IPS-NIHi11 (cell line): ENCODE results near the gene NKTR.
A peak's percentile ranks its signal among the peaks of the same experiment; 100 is the strongest.

Source experiments
- DNase-seq: peaks from one replicate; pipeline ENCODE4 v3.0.0; 2012; ENCODE audit warnings: mixed read lengths, low spot score

The NKTR gene

DNA sequence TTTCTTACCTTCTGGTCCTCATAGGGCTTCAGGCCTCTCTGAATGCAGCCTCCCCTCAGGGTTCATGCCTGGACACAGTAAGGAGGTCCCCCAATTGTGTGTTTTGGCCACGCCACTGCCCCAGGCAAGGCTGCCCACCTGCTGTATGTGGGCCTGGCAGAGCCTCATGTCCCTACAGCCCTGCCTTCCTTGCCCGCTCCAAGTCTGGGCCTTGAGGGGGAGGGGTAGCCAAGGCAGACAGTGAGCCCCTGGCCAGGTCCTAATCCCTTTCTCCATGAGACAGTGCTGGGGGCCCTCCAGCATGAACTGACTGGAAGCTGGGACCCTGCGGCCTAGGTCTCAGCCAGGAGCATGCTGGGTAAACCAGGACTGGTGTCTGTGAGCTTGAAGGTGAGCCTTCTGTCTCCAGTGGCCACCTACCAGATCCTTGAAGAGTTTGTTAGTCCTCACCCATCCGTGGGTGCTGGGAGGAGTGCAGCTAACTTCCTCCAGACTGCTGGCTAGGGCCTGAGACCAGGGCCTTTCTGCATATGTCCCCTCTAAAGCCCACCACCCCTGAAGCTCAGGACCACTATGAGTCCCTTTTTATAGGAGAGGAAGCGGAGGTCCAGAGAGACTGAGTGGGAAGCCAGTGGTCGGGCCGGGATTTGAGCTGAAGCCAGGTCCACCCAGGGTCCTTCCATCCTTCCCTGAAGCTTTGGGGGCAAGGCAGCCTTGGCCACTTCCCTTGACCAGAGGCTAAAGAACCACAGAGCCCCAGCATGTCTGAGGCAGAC, 61.7 kb downstream of the NKTR start:
- no peak for DNase-seq

DNA sequence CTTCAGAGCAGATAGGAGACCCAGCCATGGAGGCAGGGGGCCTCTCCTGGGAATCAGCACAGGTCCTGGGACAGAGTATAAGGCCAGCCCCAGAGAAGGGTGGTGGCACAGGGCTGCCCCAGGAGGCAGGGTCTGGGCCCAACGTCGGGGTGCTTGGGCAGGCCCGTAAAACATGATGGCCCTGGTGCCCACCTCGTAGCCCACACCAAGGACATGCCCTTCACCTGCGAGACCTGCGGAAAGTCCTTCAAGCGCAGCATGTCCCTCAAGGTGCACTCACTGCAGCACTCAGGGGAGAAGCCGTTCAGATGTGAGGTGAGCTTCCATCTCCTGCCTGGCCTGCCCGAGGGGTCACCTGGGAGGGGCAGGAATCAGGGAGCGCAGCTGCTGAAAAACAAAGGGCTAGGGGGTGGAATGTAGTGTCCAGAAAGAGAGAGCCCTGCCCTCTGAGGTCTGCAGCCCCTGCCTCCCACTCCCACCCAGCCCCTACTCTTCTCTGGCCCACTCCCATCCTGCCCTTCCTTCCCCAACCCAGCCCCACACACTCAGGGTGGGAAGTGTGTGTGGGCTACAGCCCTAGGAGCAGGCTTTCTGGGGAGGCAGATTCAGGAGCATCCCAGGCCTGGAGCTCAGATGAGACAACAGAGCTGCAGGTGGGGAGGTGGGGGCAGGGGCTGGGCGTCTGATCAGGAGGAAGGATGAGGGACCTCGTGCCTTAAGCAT, 62.5 kb downstream of the NKTR start:
- no peak for DNase-seq

DNA sequence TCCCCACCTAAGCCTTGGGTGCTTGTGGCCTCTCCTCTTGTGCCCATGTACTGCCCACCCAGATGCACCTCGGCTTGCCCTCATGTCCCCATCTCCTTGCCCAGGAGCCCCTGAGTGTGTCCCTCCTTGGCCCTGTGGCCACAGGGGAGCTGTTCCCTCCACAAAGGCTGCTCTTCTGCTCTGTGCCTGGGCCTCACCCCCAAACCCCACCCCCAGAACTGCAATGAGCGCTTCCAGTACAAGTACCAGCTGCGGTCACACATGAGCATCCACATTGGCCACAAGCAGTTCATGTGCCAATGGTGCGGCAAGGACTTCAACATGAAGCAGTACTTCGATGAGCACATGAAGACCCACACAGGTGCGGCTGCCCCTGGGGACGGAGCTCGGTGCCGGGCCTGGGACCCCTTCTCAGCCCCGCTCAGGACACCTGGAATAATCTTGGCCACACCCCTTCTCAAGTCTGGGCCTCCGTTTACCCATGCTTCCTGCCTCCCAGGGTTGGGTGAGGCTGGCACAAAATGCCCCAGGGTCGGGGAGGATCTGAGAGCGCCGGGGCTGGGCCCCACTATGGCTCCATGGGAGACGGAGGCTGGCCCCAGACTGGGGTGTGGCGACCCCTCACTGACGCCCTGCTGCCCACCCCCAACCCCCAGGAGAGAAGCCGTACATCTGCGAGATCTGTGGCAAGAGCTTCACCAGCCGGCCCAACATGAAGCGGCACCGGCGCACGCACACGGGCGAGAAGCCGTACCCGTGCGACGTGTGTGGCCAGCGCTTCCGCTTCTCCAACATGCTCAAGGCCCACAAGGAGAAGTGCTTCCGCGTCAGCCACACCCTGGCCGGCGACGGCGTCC, 63.3 kb downstream of the NKTR start:
- no peak for DNase-seq

DNA sequence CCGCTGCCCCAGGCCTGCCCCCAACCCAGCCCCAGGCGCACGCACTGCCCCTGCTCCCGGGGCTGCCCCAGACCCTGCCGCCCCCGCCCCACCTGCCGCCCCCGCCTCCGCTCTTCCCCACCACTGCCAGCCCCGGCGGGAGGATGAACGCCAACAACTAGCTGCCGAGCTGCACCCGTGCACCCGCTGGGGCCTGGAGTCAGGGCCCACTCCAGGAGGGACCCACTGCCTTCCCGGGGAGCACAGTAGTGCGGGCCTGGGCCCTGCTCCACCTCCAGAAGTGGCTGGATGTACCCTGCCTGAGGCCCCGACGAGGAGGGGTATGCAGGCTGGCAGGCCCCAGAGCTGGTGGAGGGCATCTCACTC, 63.9 kb downstream of the NKTR start:
- peak; percentile 25 for DNase-seq

DNA sequence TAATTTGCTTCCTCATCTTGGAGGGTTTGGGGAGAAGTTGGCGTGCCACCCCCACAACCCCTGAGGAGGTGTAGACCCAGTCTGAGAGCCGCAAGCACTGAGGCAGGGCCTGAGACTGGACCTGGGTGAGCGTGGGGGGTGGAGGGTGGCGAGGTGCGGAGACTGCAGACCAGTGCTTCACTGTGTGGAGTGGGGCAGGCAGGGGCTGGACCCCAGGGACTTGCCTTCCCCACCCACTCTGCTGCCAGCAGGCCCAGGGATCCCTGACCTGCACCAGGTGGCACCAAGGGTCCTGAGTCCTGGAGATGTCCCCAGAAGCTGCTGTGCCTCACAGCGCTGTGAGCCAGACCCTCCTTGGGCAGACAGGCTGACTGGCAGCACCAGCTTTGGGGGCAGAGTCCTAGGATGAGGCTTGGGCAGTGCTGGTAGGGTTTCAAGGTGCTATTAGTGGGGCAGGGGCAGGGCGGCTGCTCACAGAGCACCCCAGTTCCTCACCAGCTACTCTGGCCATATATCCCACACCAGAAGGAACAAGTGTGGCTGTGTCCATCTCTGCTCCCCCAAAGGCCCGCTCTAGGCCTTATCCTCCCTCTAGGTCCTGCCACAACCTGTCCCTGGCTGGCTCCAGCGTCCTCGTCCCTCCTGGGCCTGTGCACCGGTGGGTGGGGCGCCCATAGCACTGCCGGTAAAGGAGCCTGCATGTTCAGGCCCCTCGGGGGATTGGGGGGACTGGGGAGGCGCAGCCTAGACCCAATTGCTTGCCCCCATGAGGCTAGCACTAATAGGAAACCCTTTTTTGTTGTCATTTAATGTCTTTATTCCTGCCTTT, 64.8 kb downstream of the NKTR start:
- no peak for DNase-seq

DNA sequence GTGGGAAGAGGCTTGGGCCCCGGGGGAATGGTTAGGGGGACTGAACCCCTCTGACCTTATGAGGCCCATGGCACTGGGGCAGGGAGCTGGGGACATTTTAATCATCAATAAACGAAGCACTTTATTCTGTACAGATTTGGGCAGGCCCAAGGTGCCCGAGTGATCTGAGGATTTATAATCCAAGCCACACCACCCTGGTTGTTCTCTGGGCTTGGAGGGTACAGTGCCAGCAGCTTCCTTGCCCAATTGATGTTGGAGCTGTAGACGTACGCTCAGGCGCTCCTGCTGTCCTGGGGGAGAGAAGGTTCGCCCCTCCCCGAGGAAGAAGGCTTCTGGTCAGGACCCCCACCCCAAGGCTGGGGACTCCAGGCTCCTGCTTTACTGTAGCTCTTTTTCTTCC, 65.5 kb downstream of the NKTR start:
- no peak for DNase-seq

DNA sequence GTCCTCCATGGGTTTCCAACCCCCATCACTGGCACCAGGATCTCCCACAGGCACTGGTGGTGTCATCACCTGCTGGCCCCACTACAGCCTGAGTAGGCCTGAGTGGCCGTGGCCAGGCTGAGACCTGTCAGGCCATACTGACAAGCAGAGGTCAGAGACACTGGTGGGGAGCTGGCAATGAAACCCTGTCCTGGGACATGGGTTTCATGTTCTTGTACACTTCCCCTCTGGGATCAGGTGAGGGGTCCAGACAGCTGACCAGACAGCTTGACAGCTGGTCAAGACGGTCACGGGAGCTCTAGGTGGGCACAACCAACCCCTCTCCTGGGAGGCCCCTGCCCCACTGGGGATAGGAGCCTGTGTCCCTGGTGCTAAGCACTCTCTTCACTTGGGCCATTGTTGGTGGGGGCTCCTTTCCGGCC, 66.1 kb downstream of the NKTR start:
- no peak for DNase-seq

DNA sequence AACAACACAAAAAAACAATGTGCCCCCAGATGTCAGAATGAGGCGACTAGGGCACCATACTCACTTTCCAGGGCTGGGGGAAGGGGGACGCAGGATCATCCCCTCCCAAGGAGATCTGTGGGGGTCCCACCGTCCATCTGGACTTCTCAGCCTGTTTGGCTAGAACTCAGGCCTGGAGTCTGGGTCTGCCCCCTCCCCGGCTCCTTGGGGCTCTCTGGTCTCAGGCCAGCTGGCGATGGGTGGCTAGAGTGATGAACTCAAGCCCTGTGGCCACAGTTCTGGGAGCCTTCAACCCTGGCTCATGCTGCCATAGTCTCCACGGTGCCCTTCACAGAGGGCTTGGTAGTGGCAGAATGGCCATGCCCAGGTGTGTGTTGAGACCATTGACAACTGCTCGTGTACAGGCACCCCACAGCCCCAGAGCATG, 66.6 kb downstream of the NKTR start:
- no peak for DNase-seq

DNA sequence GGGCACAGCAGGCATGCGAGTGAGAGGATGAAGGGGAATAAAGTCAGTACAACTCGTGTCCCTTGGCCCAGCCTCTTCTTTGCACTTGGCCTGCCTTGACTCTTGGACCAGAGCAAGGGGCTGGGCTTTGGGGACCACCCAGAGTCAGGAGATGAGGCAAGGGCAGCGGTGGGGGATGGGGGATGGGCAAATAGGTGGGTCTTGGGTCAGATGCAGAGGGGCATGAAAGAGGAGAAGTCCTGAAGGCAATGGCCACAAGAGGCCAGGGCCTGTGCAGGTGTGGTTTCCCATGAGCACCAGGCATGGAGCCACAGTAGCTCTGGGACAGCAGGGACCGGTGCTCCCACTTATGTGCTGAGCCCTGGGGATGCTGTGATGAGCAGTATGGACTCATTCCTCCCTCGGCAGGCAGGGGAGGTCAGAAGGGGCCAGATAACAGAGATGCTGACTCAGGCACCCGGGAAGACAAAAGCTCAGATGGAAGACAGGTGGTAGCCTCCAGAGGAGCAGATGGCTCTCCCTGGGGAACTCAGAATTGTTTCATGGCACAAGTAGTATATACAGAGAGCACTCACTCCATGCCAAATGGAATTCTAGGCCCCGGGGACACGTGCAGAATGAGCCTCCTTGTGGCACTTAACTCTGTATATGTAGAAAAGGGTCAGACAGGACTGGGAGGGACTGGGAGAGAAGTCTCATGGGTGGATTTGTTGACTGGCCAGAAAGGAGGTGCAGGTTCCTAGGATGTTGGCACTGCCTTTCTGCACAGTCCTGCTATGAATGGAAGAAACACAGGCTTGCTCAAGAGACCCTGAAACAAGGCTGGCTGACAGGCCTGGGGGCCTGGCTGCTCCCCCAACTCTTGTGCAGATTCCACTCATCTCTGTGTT, 67.3 kb downstream of the NKTR start:
- DNase-seq: no peak

DNA sequence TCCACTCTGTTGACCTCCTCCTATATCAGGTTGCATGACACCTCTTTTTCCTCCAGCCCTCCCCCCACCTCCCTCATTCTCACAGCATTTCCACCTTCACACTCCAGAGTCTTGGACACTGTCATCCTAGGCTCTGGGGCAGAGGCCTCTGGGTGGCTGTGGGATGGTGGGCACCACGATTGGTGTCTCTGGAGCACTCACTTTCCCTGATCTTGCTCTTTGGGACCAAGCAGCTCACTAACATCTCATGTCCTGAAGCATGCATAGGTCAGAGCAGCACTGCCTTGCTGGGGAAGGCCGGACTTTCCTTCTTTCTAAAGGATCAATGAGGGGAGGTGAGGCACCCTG, 67.9 kb downstream of the NKTR start:
- DNase-seq: no peak

DNA sequence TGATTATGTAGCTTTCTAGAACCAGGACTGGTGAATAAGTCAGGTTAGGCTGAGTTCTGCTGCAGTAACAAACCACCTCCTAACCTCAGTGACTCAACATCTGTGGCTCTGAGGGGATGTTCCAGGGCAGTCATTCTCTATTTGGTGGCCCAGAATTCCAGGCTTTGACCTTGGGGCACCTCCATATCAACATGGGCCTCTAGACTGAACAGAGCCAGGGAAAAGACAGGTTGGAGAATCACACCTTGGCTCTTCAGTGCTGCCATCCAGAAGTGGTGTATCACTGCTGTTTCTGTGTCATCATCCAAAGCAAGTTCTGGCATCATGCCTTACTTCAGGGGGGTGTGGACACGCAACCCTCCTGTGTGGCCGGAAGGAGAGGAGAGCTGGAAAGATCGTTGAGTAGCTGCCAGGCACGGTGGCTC, 68.3 kb downstream of the NKTR start:
- DNase-seq: no peak

DNA sequence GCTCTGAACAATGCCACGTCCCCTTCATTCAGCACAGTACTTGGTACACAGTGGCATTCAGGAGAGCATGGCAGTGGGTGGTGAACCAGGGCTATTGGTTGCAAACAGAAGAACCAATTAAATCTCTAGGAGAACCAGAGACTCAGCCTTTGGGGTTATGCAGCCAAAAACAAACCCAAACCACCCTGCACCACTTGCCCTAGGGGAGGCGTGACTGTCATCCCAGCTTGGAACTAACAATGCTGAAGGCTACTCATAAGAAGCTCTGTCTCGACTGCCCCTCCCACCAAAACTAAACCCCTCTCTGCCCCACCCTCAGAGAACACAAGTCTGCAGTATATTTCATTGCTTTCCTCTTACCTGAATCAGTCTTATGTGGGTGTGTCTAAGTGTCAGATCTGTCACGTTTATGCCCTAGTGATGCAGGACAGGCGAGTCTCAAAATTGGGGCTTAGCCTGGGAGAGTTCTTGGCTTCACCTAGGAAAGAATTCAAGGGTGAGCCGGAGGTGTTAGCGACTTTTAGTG, 69.6 kb downstream of the NKTR start:
- no peak for DNase-seq

DNA sequence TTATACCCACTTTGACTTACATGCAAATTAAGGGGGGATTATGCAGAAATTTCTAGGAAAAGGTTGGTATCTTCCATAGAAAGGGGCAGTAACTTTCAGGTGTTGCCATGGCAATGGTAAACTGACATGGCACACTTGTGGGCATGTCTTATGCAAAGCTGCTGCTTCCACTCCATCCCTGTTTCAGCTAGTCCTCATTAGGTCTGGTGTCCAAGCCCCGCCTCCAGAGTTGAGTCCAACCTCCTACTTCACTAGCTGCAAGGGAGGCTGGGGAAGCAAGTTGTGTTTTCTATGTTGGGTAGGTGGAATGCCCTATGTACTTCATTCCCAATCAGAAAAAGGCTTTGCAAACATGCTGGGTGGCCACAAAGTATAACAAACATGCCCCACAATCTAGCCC, 70.2 kb downstream of the NKTR start:
- no peak for DNase-seq

DNA sequence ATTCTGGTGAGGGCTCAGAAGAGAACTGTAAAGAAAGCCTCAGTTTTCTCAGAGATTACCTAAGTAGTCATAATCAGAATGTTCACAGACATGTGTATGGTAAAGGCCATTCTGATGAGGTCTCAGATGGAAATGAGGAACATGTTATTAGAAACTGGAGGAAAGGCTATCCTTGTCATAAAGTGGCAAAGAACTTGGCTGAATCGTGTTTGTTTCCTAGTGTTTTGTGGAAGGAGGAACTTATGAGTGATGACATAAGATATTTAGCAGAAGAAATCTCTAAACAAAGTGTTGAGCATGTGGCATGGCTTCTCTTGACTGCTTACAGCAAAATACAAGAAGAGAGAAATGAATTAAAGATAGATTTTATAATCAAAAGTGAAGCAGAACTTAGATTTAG, 72.0 kb downstream of the NKTR start:
- DNase-seq: no peak

DNA sequence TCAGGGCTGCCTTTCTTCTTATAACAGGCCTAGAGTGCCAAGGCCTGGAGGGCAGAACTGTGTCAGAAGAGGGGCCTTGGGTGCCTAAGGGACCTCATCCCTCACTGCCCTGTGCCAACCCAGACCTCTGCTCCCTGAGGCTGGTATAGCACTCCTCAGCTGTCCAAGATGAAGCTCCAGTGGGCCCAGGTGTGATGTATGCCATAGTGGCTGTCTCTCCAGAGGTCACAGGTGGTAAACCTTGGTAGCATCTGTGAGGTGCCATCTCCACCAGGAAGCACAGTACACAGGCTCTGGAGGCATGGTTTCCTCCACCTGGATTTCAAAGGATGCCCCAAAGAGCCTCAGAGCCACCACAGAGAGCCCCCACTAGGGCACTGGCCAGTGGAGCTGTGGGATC, 72.6 kb downstream of the NKTR start:
- DNase-seq: no peak

DNA sequence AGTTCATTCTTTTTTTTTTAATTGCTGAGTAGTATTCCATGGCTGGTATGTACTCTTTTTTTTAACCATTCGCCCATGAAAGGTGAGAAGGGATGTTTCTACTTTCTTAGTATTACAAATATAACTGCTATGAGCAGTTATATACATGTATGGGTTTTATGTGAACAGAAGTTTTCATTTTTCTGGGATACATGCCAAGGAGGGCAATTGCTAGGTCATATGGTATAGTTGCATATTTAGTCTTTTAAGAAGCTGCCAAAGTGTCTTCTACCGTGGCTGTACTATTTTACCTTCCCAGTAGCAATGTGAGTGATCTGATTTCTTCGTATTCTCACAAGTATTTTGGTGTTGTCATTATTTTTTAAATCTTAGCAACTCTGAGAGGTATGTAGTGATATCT, 73.7 kb downstream of the NKTR start:
- DNase-seq: no peak

DNA sequence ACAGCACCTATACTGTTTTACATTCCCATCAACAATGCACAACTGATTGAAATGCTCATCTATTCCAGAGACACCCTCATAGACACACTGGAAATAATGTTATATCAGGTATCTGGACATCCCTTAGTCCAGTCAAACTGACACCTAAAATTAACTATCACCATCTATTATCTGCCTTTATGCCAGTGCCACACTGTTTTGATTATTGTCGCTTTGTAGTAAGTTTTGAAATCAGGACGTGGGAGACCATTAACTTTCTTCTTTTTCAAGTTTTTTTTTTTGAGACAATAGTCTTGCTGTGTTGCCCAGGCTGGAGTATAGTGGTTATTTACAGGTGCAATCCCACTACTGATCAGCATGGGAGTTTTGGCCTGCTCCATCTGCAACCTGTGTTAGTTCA, 75.4 kb downstream of the NKTR start:
- DNase-seq: no peak

DNA sequence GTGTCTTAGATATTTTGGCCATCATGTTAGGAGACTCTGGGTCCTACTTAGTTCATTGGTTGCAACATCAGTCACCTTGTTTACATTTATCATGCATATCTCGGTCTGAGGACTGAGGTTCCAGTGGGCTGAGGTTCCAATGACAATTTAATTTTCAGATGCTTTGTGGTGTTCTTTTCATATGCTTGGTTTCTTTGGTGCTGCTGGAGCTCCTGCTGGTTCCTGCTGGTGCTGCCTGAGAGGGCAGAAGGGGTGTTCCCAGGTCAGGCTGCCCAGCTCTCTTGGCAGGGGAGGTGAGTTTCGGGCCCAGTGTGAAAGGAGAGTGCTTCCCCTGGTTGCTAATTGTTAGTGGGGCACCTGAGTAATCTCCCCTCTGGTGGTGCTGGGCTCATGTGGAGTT, 78.0 kb downstream of the NKTR start:
- DNase-seq: peak; percentile 9

DNA sequence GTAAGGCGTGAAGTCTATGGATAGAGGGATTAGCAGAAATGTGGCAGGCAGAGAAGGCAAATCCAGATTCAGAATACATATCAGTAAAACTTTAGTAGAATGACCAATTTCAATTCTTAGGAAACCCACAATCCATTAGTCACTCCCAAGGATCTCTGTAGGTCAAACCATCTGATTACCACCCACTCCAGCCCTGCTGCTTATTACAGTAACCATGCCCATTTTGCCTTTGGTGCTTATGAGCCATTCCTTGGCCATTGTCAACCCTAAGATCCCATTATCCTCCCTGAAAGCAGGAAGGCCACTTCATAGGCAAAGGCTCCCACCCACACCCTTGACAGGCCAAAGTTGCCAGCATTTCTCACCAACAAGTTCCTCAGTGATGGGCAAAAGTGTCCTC, 79.8 kb downstream of the NKTR start:
- DNase-seq: no peak

DNA sequence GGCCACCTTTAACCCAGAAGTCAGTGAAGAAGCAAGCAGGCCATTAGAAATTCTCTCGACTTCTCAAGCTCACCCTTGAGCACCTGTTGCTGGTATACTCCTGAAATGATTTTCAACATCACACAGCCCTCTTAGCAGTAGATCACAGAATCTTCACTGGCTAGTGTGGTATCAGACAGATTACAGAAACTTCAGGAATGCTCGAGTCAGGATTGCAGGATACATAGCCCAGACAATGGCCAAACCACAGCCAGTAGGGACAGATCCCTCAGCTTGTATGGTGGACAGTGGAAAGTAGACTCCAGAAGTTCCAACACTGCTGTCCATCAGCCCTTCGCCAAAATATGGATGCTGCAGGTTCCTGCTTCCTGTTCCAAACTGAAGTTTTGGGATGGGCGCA, 80.3 kb downstream of the NKTR start:
- DNase-seq: no peak
